ENCODE data around the gene KBTBD8.

GRCh38 chr3:67044295-67044694 is 46.2 kb downstream of the KBTBD8 start:
- TF ChIP-seq CTCF (IDR thresholded peaks at IDR 0.05; ENCODE audit: borderline replicate concordance, extremely low read depth, low read length, poor library complexity, severe bottlenecking) (no peak), EZH2 (IDR thresholded peaks at IDR 0.05; ENCODE audit: borderline replicate concordance, low read depth, low read length, severe bottlenecking) (no peak)
